HepG2 (cell line): ENCODE data around the gene RIPOR1. TPM values are rescaled to one million over a fixed set of nuclear protein-coding genes. Genes with fewer than 3 reads are reported as not detected.

Source experiments
- ARNTL ChIP-seq: sonication (generic); formaldehyde crosslinking; IDR thresholded peaks from 2 replicates; pipeline ENCODE4 v1.4.0; 2020; ENCODE audit warnings: mild to moderate bottlenecking, missing genetic modification reagents
- ATF5 ChIP-seq: sonication (generic); formaldehyde crosslinking; IDR thresholded peaks from 2 replicates; pipeline ENCODE4 v1.4.0; 2020; ENCODE audit warnings: mild to moderate bottlenecking, low read depth, missing genetic modification reagents
- BCLAF1 ChIP-seq: fragments of 450-650 bp; IDR thresholded peaks from 2 replicates; pipeline ENCODE4 v1.6.1; 2017; ENCODE audit warnings: mild to moderate bottlenecking
- BORCS8-MEF2B ChIP-seq: sonication (generic); formaldehyde crosslinking; IDR thresholded peaks from 2 replicates; pipeline ENCODE4 v1.8.0; 2022; ENCODE audit warnings: mild to moderate bottlenecking, missing genetic modification reagents
- DMAP1 ChIP-seq: IDR thresholded peaks from 2 replicates; pipeline ENCODE4 v1.6.1; 2016
- HDAC1 ChIP-seq: sonication (generic); formaldehyde crosslinking; IDR thresholded peaks from 2 replicates; pipeline ENCODE4 v1.5.1; 2020; ENCODE audit warnings: mild to moderate bottlenecking, missing genetic modification reagents
- HINFP ChIP-seq: sonication (generic); formaldehyde crosslinking; IDR thresholded peaks from 2 replicates; pipeline ENCODE4 v1.4.0; 2020; ENCODE audit warnings: low read depth, mild to moderate bottlenecking, missing genetic modification reagents
- HNRNPH1 ChIP-seq: fragments of 200-400 bp; formaldehyde crosslinking; optimal IDR thresholded peaks from 2 replicates; pipeline ENCODE3; 2017; ENCODE audit warnings: mild to moderate bottlenecking, low read depth, low read length
- HOXA9 ChIP-seq: sonication (generic); formaldehyde crosslinking; IDR thresholded peaks from 2 replicates; pipeline ENCODE4 v1.8.1; 2022; ENCODE audit warnings: missing genetic modification reagents, mild to moderate bottlenecking, moderate library complexity, borderline replicate concordance
- IKZF1 ChIP-seq: fragments of 450-650 bp; IDR thresholded peaks from 2 replicates; pipeline ENCODE4 v1.7.1; 2016
- JUNB ChIP-seq: sonication (generic); formaldehyde crosslinking; IDR thresholded peaks from 2 replicates; pipeline ENCODE4 v1.8.0; 2022; ENCODE audit warnings: missing genetic modification reagents, mild to moderate bottlenecking, borderline replicate concordance
- JUND ChIP-seq: sonication (generic); formaldehyde crosslinking; IDR thresholded peaks from 2 replicates; pipeline ENCODE4 v1.8.0; 2022; ENCODE audit warnings: mild to moderate bottlenecking, missing genetic modification reagents
- KDM5A ChIP-seq: fragments of 200-600 bp; sonication (generic); IDR thresholded peaks from 2 replicates; pipeline ENCODE4 v1.7.0; 2018; ENCODE audit warnings: antibody characterized with exemption, mild to moderate bottlenecking, low read length, borderline replicate concordance
- KMT2B ChIP-seq: IDR thresholded peaks from 2 replicates; pipeline ENCODE4 v1.6.1; 2016; ENCODE audit warnings: missing genetic modification reagents, missing compliant biosample characterization
- MBD4 ChIP-seq: IDR thresholded peaks from 2 replicates; pipeline ENCODE4 v1.6.1; 2012; ENCODE audit warnings: low read length, inconsistent platforms, borderline replicate concordance
- MED1 ChIP-seq: sonication (generic); formaldehyde crosslinking; IDR thresholded peaks from 2 replicates; pipeline ENCODE4 v1.4.0; 2020; ENCODE audit warnings: missing genetic modification reagents
- NFYC ChIP-seq: IDR thresholded peaks from 2 replicates; pipeline ENCODE4 v1.6.1; 2016; ENCODE audit warnings: missing genetic modification reagents, missing compliant biosample characterization
- RBM39 ChIP-seq: fragments of 200-400 bp; formaldehyde crosslinking; IDR thresholded peaks from one replicate; pipeline ENCODE4 v1.6.1; 2018; ENCODE audit warnings: antibody characterized with exemption, mild to moderate bottlenecking, low read depth, low read length; ENCODE audit not compliant: poor library complexity, severe bottlenecking
- SKI ChIP-seq: fragments of 450-650 bp; IDR thresholded peaks from one replicate; pipeline ENCODE4 v1.6.1; 2018; ENCODE audit warnings: mild to moderate bottlenecking; ENCODE audit not compliant: partially characterized antibody
- ZFX ChIP-seq: sonication (generic); formaldehyde crosslinking; IDR thresholded peaks from 2 replicates; pipeline ENCODE4 v1.4.0; 2020; ENCODE audit warnings: mild to moderate bottlenecking, low read depth, missing genetic modification reagents, moderate library complexity
- ZNF256 ChIP-seq: sonication (generic); formaldehyde crosslinking; conservative IDR thresholded peaks from 2 replicates; pipeline ENCODE4 v1.4.0; 2020; ENCODE audit warnings: missing genetic modification reagents
- ZNF263 ChIP-seq: sonication (generic); formaldehyde crosslinking; IDR thresholded peaks from 2 replicates; pipeline ENCODE4 v1.4.0; 2020; ENCODE audit warnings: missing genetic modification reagents
- ZNF296 ChIP-seq: sonication (generic); formaldehyde crosslinking; conservative IDR thresholded peaks from 2 replicates; pipeline ENCODE4 v1.5.0; 2020; ENCODE audit warnings: mild to moderate bottlenecking, missing genetic modification reagents
- ZNF333 ChIP-seq: sonication (generic); formaldehyde crosslinking; IDR thresholded peaks from 2 replicates; pipeline ENCODE4 v1.4.0; 2020; ENCODE audit warnings: mild to moderate bottlenecking, missing genetic modification reagents, borderline replicate concordance
- ZNF451 ChIP-seq: sonication (generic); formaldehyde crosslinking; IDR thresholded peaks from 2 replicates; pipeline ENCODE4 v1.5.0; 2020; ENCODE audit warnings: mild to moderate bottlenecking, missing genetic modification reagents
- ZNF530 ChIP-seq: sonication (generic); formaldehyde crosslinking; IDR thresholded peaks from 2 replicates; pipeline ENCODE4 v1.5.0; 2020; ENCODE audit warnings: low read depth, mild to moderate bottlenecking, missing genetic modification reagents
- ZNF768 ChIP-seq: sonication (generic); formaldehyde crosslinking; IDR thresholded peaks from 2 replicates; pipeline ENCODE4 v1.4.0; 2020; ENCODE audit warnings: missing genetic modification reagents
- ZNF773 ChIP-seq: sonication (generic); formaldehyde crosslinking; IDR thresholded peaks from 2 replicates; pipeline ENCODE4 v1.4.0; 2020; ENCODE audit warnings: missing genetic modification reagents, borderline replicate concordance
- polyA plus RNA-seq, 8 experiments: library from polyadenylated mRNA; depleted of rRNA in 3 of 8; stranded (reverse) in 7 of 8; unstranded in 1 of 8; fragments of >200 nt; fragmentation: Illumina TruSeq in 4 of 8; extraction: Trizol in 4 of 8; gene quantifications; 2 replicates each; pipeline versions ENCODE4 v1.2.1 to v1.2.3, GENCODE V29; 2011 to 2016; ENCODE audit warnings: low read depth in 4 of 8, missing spikeins in 1 of 8, mixed read lengths in 1 of 8; ENCODE audit not compliant: insufficient read depth in 1 of 8
- total RNA-seq, 5 experiments: library from RNA; depleted of rRNA; stranded (reverse); fragments of >200 nt; fragmentation: Illumina TruSeq; extraction: Trizol; gene quantifications; 2 replicates each; pipeline ENCODE4 v1.2.3, GENCODE V29; 2016; ENCODE audit warnings: low read depth in 1 of 5

RIPOR1 gene
- total and polyA plus RNA-seq, 2 of the 13 experiments (the other 11 are each of a cell fraction or from before 2014, with no cell fraction given): 4.6 to 8.1 TPM

GRCh38 chr16:67521095-67521804, 7.4 kb upstream of the RIPOR1 start (continued):
- TF ChIP-seq SKI (no peak), ZNF773 (CRISPR knock-in tag) (no peak), MED1 (CRISPR knock-in tag) (peak; percentile 64), JUNB (CRISPR knock-in tag) (no peak), BCLAF1 (no peak), HINFP (CRISPR knock-in tag) (no peak; the same call in 1 of the 2 replicates), HOXA9 (no peak), DMAP1 (CRISPR knock-in tag) (peak; percentile 78; the same call in 1 of the 2 replicates), HNRNPH1 (no peak), JUND (CRISPR knock-in tag) (no peak), IKZF1 (no peak), ARNTL (CRISPR knock-in tag) (no peak), NFYC (CRISPR knock-in tag) (no peak), ATF5 (CRISPR knock-in tag) (0 out of 2 replicates have a peak, but pooled peaks have one; percentile 44), ZNF263 (CRISPR knock-in tag) (0 out of 2 replicates have a peak, but pooled peaks have one; percentile 46), MBD4 (no peak), ZNF333 (CRISPR knock-in tag) (no peak), BORCS8-MEF2B (CRISPR knock-in tag) (peak; percentile 80; the same call in 1 of the 2 replicates), KMT2B (CRISPR knock-in tag) (no peak), ZFX (peak; percentile 57), ZNF530 (CRISPR knock-in tag) (no peak), HDAC1 (CRISPR knock-in tag) (peak; percentile 73), ZNF451 (CRISPR knock-in tag) (no peak), ZNF256 (CRISPR knock-in tag) (0 out of 2 replicates have a peak, but pooled peaks have one; percentile 42), RBM39 (peak; percentile 78), KDM5A (peak; percentile 63; the same call in 1 of the 2 replicates), ZNF296 (CRISPR knock-in tag) (no peak), ZNF768 (peak; percentile 78; the same call in 1 of the 2 replicates)
